Measurements from ENCODE around the gene SIGLEC15. TPM values are rescaled to one million over a fixed set of nuclear protein-coding genes. Genes with fewer than 3 reads are reported as not detected.
"Not testable (repeated sequence)": the region's sequence is repeated elsewhere in the genome, so short reads cannot be mapped to it uniquely, and the experiment has no call there.

SIGLEC15 gene
- total RNA-seq, 1 donor from 2014 or later: not detected

DNA sequence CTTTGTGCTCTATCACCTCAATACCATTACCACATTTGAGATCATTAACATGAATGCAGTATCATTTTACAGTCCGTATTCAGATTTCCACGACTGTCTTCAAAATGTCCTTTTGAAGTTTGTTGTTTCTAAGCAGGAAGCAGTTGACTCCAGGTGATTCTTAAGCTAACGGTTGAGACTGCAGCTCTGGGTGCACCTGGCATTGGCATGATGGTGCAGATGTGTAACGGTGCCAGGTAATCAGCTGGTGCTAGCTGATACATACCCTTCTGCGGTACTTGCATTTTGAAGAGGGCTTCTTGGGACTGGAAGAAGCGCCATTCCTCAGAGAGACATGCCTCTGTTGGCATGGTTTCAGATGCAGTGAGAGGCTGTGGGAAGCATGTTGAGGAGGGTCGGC is 19.5 kb downstream of the SIGLEC15 start:
- no peak for DNase-seq

GRCh38 chr18:45845410-45845809 is 19.9 kb downstream of the SIGLEC15 start:
- DNase-seq: no peak

- no peak for DNase-seq
Observed at GRCh38 chr18:45847119-45847518, 21.6 kb downstream of the SIGLEC15 start.

DNA sequence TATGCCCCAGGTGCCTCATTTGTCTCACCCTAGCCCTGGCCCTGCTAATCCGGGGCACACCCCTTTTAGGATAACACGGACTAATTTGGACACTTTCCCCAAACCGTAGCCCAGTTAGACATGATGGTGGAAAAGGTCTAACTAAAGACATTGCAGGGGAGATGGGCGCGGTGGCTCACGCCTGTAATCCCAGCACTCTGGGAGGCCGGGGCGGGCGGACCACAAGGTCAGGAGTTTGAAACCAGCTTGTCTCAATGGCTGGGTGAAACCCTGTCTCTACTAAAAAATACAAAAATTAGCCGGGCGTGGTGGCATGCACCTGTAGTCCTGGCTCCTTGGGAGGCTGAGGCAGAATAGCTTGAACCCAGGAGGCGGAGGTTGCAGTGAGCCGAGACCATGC is 23.2 kb downstream of the SIGLEC15 start:
- DNase-seq: not testable (repeated sequence)

GRCh38 chr18:45849529-45849928 is 24.1 kb downstream of the SIGLEC15 start:
- DNase-seq: no peak

GRCh38 chr18:45850021-45850420 is 24.5 kb downstream of the SIGLEC15 start:
- no peak for DNase-seq

DNA sequence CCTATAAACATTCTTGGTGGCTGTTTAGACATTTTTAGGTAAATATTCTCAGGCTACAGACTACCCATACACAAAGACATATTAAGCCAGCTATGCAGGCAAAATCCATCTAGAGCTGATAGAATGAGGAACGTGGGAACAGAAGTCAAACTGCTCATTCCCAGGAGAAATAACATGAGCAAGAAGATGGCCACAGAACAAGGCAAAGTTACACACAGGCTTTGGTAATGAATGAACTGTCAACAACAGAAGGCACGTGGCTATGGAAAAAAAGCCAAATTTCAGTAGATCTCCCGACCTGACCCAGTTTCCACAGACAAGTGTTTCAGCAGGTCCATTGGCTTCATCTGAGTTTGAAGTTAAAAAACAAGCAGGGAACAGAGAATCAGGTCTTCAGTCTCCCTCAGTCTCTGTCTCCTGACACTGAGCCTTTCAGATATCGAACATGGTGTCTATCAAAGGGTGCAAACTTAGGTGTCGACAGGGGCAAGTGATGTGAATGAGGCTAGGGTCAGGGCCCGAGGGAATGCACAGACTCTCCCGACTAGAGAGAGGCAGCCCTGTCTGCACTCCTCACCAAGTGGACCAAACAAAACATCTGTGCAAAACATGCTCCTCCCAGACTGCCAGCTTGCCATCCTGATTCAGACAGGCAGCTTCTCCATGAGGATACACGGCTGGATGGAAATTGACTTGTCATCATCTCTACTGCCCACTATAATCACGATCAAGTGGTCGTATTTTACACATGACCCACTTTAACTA is 25.9 kb downstream of the SIGLEC15 start:
- DNase-seq: no peak

GRCh38 chr18:45852631-45853030 is 27.2 kb downstream of the SIGLEC15 start:
- no peak for DNase-seq

DNA sequence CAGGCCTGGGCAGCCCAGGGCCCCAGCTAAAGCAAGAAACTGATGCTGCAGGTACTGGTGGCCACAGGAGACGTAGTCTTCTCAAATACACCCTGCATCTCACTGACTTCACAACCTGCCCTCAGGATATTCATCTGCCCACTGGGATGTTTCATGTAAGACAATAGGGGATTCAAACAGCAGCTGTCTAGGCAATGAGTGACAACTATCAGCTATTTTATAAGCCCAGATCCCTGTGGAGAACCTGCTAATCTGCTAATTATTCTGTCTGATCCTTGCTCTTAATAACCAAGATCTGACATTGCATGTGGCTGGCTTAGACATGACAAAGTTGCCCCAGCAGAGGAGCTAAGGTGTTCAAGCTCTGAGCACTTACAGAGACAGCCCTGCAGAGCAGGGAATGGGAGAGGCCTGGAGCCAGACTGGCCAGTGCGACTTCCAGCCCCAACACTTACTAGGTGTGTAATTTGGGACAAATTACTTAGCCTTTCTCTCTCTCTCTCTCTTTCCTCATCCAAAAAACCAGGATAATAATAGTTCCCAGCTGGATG is 28.6 kb downstream of the SIGLEC15 start:
- DNase-seq: no peak

- DNase-seq: no peak
Observed at GRCh38 chr18:45856531-45856930, 31.1 kb downstream of the SIGLEC15 start.

DNA sequence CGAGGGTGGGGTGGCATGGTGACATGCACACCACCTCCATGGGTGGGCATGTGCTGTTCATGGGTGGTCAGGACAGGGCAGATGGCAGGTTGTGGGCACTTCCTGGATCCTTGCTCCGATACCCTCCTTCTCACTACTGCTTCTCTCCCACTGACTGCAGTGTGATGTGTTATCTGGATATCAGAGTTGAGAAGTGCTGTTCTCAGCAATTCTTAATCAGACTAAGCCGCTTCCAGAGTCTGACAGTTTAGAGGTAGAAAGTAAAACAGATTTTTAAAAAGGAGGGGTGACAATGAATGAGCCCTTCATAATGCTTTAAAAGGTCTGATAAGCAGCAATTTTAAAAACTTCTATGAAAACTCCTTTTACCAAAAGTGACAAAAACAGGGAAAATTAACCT is 33.9 kb downstream of the SIGLEC15 start:
- DNase-seq: no peak

DNA sequence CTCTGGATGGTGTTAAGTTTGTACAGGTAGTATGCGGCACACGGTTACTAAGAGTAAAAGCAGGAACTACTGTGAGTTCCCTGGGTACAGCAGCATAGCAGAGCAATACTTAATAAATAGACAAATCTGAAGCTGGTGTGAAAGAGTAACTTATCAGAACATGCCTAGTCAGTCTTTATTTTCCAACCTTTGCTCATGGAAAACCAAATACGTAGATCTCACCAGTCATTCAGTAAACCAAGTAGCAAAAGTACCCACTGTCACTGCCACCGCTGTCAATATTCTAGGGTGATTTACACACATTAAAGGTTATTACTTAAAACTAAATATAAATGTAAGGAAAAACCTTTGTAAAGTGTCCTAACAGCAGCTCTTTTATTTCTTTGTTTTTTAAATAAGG is 35.0 kb downstream of the SIGLEC15 start:
- no peak for DNase-seq

- DNase-seq: no peak
Observed at GRCh38 chr18:45860971-45861370, 35.5 kb downstream of the SIGLEC15 start.

- DNase-seq: no peak
Observed at GRCh38 chr18:45861926-45862325, 36.5 kb downstream of the SIGLEC15 start.

GRCh38 chr18:45863469-45863868 is 38.0 kb downstream of the SIGLEC15 start:
- no peak for DNase-seq

DNA sequence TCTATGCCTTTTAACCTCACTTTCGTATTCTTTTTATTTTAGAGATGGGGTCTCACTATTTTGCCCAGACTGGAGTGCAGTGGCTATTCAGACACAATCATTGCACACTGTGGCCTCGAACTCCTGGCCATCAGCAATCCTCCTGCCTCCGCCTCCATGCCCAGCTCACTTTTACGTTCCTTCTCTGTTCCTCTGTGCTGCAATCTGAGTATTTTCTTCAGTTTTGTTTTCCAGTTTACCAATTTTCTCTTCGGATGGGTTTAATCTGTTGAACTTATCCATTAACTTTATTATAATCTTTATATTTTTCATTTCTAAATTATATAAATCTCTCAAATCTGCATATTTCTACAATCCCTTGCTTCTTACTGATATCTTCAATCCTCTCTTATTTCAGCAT is 38.6 kb downstream of the SIGLEC15 start:
- DNase-seq: no peak

DNA sequence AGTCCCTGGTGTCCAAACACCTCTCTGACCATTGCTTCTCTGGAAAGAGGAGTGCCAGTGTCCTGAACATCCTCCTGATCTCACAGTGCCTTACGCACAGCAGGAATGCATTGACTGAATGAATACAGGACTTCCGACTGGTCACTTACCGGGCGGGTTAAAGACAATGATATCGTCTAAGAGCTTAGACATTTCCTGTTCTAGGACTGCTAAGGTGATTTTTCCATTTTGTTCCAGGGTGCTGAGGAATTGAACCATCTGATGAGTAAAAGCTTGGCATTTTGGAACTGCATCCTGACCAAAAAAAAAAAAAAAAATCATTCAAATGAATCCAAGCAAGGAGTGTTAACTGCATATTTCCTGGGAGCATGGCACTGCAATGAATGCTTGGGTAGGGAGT is 40.0 kb downstream of the SIGLEC15 start:
- no peak for DNase-seq

- no peak for DNase-seq
Observed at GRCh38 chr18:45870419-45870818, 44.9 kb downstream of the SIGLEC15 start.

- no peak for DNase-seq
Observed at GRCh38 chr18:45871431-45872084, 46.1 kb downstream of the SIGLEC15 start.

DNA sequence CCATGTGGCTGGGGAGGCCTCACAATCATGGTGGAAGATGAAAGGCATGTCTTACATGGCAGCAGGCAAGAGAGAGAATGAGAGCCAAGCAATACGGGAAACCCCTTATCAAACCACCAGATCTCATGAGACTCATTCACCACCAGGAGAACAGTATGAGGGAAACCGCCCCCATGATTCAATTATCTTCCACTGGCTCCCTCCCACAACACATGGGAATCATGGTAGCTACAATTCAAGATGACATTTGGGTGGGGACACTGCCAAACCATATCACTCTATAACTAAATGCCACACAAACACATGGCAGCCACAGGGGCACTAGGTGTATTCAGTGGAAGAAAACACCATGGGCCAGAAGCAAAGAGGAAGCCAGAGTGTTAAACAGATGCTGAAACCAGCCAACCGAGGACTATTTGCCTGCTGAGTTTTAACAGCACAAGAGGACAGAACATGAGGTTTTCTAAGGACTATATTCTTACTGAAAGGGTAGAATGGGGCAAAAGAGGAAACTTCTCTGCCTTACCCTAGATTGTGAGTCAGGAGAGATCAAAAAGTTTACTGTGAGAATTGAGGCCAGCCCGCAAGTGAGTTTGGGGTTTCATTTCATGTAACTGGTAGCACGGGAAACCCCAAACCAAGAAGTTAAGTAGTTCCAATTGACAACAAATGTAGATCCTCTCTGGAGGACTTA is 49.2 kb downstream of the SIGLEC15 start:
- no peak for DNase-seq

DNA sequence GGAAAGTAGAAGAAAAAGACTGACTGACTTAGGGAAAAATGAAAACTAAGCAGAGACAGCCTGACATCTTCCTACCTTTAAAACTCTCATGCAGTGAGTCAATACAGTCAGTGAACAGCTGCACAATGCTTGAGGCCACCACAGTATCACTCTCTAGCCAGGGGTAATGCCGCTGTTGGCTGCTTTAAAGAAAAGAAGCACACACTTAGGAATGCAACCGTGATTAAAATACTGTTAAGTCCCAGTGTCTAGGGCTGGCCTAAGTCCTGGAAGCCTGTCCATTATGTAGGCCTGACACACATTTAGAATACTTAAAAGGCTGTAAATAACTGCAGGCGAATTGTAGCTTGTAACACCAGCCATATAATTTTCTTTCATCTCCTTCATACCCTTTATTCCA is 50.7 kb downstream of the SIGLEC15 start:
- DNase-seq: no peak

GRCh38 chr18:45877403-45877802 is 51.9 kb downstream of the SIGLEC15 start:
- no peak for DNase-seq
